Endothelial cell of hepatic sinusoid (primary cell): ENCODE results near the gene SLC9A6.
"Not testable (repeated sequence)": the region's sequence is repeated elsewhere in the genome, so short reads cannot be mapped to it uniquely, and the experiment has no call there.

ENCODE experiments used
- in situ Hi-C: cut with HindIII; loops from 2 replicates; pipeline ENCODE4 v1.10.0; 2017; ENCODE audit warnings: low sequenced_read_pairs

Gene SLC9A6

DNA sequence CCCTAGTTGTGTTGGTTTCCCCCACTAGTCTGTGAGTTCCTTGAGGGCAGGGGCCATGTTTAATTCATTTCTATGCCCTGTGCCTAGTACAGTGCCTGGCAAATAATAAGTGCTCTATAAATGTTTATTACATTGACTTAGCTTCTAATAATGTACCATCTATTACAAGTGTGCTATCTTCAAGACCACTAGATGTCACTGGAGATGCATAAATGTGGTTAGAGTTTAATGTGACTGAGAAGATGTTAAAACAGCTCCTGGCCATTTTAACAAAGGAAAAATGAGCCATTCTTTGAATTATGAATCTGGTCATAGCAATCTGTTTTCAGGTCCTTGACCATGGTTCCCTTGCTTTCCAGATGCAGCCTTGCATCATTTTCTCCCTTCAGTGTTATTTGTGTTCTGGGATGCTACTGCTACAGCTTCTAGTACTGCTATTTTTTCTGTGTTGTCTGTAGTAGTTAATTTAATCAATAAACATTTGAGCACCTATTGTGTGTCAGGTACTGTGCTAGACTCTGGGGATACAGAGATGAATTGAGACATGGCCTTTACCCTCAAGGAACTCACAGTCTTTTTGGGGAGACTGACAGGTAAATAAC is 43.2 kb downstream of the SLC9A6 start:
- in situ Hi-C loops = loop anchor here (5.0 to 10.0 kb wide), 2 partner anchors 134 to 176 kb away; no protein-coding TSS in a partner anchor

DNA sequence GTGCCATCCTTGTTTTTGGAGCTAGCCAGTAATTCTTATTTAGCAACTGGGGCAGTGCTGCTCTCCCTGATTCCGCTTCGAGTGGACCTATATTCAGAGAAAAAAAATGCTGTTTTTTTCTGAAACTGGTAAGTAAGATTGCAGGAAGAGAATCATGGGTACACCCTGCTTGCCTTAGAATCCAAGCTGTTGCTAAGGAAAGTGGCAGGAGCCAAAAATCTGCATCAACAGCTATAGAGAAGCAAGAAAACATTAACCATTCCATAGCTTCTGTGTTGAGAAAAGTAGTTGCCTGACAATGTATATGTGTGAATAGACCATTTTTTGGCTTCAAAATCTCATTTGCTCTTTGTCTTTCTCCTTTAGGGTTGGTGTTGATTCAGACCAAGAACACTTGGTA is 44.5 kb downstream of the SLC9A6 start:
- in situ Hi-C loops = loop anchor here (5.0 to 10.0 kb wide), 2 partner anchors 133 to 175 kb away; no protein-coding TSS in a partner anchor

DNA sequence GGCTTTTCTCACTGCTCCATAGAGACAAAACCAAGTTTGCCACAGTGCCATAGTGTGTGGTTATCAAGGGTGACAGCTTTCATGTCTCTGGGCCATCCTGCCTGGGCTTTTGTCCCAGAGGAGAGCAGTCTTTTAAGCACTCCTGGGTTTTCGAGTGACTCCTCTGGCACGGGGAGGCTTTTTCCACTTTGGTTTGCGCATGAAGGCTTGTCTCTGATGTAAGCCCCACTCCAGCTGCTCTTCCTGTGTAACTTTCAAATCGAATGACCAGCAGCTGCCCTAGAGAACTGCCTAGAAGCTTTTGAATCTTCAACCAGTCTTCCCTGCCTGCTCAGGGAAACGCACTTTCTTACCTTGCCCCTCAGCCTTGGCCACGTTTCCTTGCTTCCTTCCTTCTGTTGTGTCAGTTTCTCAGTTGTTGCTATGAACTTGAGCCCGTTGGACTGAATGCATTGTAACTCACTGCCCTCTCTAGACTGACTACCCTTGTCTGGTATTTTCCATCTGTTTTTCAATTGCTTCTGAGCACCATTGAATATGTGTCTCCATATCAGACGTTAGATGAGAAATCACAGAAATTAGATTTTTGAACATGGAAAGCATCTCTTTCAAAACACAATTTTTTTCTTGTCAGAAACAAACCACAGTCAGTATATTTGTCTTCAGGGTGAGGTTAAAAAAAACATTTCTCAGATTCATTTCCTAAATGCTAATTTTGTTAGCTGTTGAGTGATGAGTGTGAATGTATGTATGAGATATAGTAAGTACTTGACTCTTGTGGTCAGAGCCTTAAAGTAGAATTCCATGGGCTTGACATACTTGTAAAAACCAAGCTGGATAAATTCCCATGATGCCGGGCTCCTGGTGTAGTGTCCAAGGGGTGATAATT is 45.3 kb downstream of the SLC9A6 start:
- in situ Hi-C loops = no loop called here

DNA sequence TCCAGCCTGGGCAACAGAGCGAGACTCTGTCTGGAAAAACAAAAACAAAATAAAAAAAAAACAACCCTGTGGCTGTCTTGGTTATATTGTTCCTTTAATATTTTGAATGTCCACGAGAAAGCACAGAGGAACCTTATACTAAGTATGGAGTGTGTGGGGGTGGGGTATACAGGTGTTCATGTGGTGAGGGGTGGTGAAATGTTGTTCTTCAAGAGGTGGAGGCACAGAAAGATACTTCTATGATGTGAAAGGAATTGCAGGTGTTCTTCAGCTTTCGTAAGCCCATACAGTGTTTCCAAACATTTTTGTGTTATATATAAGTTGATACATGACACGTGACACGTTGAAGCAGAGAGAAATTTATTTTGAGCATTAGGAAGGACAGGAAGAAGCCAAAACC is 46.4 kb downstream of the SLC9A6 start:
- in situ Hi-C loops = no loop called here

DNA sequence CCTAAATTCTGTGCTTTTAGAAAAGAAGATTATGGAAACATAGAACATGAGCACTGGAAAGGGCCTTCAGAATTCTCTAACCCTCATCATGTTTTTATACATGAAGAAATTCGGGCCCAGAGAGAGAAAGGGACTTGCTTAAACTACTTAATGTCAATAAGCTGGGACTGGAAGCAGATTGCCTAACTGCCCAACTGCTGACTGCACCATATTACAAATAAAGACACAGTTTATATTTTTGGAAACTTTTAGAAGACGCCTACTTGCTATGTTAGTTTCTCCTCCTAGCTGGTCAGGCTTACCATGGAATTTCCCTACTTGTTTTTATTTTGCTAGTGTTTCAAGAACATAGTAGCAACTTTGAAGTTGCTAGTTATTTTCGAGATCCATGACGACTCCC is 47.1 kb downstream of the SLC9A6 start:
- in situ Hi-C loops = no loop called here

DNA sequence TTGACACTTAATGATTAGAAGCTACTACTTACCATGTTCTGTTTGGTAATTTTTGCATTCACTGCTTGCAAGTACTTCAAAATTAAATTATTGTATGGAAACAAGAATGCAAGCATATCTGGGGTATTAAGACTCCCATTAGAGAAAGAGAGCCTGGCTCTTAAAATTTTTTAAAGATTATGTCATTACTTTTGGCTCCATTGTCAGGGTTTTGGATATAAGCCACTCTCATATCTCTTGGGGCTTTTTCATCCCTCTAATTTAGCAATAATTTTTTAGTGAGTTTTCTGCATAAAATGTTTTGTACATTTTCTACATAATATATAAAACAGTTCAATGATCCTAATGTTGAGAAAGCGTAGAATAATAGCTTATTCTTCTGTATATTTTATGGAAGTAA is 49.4 kb downstream of the SLC9A6 start:
- in situ Hi-C loops = no loop called here

DNA sequence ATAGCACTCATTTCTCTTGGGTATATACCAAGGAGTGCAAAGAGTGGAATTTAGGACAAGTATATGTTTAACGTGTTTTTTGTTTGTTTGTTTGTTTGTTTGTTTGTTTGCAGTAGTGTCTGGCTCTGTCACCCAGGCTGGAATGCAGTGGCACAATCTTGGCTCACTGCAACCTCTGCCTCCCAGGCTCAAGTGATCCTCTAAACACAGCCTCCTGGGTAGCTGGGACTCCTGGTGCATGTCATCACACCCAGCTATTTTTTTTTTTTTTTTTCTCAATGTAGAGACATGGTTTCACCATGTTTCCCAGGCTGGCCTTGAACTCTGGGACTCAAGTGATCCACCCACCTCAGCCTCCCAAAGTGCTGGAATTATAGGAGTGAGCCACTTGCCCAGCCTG is 50.4 kb downstream of the SLC9A6 start:
- in situ Hi-C loops = no loop called here

DNA sequence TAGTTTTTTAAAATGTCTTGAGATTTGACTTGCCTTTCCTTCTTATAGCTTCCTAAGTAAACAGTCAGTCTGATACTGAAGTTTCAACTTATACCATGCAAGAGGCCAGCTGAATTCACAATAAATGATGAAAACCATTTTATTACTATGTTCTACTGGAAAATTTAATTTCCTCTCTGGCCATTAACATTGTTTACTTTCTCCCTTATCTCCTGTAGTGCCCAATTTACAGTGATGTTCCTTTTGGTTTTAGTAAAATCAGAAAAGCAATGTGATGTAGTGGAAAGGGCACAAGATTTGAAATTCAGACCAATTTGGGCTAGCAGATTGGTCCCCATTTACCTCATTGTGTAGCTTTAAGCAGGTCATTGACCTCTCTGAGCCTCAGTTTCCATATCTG is 54.2 kb downstream of the SLC9A6 start:
- in situ Hi-C loops = no loop called here

DNA sequence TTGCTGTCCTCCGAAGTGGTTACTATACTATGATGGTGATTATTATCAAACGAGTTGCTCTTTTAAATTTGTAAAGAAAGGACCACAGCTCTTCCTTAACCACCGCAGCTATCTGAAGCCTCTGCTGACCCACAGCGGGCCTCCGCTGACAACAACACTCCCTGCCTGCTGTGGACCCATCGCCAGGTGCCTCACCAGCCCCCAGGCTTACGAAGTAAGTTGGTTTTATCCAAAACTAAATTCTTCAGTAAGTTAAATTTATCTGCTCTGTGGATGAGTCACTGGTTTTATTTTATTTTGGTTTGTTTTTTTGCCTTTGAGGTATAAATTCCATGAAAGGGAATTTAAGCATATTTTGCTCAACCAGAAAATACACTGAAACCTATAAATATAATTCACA is 54.7 kb downstream of the SLC9A6 start:
- in situ Hi-C loops = no loop called here

DNA sequence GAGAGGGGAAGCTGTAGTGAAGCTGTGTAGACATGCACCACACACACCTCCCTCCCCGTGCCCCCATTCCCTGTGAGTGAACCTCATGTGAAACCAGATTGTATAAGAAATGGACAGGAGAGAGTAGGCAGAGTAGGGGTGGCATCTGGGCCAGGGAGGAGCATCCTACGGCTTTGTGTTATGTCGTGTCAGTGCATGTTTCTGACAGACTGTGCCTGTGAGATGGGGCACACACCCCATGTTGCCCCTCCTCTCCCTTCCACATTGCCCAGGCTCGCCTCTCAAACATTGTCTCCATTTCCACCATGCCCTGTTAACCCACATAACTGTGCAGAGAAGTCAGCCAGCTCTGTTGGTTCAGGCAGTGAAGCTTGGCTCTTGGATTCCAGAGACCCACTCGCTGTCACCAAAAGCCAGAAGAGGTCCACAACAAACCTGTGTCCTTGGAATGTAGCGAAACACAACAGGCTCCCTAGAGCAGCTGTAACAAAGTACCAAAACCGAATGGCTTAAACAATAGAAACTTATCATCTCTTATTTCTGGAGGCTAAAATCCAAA is 56.1 kb downstream of the SLC9A6 start:
- in situ Hi-C loops = no loop called here

DNA sequence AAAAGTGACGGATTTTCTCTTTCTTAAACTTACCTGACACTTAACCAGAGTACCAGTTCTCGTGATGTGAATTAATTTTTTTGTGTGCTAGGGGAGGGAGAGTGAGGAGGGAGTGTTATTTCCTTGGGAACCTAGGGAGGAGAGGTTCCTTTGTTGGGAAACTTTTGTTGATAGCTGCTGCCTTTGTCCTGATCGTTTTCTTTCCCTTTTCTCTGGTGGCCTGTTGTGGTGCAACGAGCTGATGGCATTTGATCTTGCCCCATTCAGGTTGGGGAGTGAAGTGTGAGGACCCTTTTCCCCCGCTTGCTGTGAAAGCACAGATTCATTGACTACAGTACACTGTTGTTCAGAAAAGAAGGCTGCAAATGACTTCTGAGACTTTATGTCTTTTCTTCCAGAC is 59.8 kb downstream of the SLC9A6 start:
- in situ Hi-C loops = no loop called here

DNA sequence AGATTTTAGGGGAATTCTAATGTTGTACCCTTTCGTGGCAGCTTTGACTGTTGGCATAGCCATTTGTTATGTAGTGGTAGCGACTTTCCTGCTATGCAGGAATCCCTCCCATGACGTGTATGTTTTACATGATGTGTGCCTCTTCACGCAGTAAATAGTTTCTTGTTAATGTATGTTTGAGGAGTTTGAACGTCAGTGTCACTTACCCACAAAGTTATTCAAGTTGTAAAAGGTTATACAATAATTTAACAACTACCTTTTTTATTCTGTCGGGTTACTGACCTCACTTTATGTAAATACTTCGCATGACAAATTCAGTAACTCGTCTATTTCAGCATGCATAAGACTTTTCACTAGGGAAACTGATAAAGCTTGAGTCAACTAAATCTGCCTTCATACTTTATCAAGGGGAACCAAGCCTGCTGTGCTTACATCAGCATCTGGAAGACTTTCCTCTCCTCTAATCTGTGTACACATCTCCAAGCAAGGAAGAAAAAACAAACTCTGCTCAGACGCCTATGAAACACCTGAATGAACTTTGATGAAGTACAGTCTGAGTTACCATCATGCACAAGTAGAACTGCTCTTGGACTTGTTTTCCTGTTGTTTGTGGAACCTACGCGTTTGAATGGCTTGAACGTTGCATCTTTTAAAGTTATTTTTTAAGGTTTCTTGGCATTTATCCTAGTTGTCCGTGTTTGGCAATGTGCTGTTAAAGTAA is 61.2 kb downstream of the SLC9A6 start:
- in situ Hi-C loops = no loop called here

DNA sequence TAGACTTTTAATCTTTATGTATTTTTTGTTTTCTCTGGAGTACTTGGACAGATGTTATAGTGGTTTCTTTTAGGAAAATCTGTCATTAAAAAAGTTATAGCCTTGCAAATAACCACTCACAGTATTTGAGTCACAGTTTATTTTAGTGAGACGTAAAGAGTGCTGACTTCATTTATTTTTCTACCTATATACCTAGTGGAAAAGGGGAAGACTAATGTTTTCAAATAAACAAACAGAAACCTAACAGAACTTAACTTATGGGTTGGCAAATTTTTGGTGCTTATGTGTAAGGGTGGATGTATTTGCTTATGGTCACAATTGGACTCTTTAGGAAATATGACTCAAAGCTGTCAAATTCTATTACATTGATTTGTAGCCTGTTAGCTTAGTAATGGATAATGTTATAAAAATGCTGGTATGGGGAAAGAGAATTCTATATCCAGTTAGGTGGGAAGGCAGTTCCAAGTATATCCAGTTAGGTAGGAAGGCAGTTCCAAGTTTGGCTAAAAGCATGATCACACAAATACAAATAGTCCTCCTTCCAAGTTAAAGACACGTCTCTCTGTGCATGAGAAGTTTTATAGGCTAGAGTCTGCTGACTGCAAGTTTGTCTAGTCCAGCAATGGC is 61.9 kb downstream of the SLC9A6 start:
- in situ Hi-C loops = no loop called here

DNA sequence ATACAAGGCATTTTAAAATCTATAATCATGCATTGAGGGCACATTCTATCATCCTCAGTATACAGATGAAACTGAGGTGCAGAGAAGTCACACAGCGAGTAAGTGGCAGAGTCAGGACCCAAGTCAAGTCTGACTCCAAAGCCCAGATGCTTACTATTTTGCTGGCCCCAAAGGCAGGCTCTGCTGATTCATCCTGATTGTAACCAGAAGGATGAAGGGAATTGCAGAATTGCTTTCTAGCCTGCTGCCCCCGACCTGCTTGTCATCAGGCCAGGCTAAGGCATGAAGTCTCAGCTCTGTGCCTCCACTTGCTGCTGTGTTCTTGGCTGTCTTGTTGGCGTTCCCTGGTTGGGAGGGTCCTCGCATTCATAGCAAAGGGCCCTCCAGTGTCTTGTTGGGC is 62.7 kb downstream of the SLC9A6 start:
- in situ Hi-C loops = no loop called here

DNA sequence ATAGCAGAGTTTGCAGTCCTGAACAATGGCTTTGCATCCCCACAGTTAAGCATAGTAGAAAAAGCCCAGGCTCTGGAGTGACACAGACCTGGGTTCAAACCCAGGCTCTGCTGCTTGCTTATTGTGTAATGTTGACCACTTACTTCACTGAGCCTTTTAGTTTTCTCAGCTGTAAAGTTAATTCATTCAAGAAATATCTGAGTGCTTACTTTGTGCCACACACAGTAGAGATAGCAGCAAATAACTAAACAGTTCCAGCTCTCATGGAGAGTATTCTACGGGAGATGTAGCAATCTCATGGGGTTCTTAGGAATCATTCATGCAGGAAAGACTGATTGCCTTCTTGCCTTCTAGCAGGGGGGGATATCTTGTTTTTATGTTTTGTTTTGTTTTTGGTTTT is 63.2 kb downstream of the SLC9A6 start:
- in situ Hi-C loops = no loop called here

DNA sequence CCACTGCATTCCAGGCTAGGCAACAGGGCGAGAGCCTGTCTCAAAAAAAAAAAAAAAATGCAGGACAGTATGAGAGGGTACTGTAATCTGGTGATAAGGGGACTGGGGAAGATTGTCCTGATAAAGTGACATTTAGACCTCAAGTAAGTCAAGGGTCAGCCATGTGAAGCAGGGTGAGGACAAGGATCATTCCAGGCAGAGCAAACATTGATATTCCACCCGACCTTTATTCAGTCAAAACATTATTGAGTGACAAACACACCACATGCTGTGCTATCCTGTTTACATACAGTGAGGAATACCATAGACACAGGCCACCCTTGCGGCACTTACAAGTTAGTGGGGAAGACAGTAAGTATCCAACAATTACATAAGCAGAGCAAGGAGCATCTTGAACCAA is 64.4 kb downstream of the SLC9A6 start:
- in situ Hi-C loops = no loop called here

DNA sequence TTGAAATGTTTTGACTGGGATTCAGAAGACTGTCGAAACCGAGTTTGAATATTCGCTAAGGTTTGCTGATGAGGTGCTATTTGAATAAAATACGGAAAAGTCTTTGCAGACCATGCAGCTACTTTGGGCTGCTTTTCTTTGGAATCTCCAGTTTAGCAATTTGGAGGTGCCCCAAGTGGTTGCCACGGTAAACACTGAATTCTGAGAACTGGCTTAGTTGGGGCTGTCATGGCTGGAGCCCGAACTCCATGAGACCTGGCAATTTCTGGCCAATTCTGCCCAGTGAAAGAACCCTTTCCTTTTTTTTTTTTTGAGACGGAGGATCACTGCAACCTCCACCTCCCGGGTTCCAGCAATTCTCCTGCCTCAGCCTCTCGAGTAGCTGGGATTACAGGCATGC is 65.6 kb downstream of the SLC9A6 start:
- in situ Hi-C loops = not testable (repeated sequence)

DNA sequence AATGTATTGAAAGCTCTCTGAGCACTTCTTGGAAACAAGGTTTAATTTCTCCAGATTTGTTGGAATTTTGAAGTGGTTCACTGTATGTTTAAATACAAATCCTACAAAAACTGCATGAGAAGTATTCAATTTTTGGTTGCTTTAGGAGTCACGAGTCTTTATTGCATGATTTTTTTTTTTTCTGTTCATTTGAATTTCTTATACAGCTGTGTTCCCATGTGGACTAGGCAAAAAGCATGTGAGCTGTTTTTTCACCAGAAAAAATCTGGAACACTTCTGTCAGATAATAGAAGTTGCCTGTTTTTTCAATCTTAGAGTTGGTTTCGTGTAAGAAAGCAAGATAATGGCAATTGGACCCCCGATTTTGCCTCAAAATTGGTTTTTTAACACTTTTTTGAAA is 66.4 kb downstream of the SLC9A6 start:
- in situ Hi-C loops = no loop called here

DNA sequence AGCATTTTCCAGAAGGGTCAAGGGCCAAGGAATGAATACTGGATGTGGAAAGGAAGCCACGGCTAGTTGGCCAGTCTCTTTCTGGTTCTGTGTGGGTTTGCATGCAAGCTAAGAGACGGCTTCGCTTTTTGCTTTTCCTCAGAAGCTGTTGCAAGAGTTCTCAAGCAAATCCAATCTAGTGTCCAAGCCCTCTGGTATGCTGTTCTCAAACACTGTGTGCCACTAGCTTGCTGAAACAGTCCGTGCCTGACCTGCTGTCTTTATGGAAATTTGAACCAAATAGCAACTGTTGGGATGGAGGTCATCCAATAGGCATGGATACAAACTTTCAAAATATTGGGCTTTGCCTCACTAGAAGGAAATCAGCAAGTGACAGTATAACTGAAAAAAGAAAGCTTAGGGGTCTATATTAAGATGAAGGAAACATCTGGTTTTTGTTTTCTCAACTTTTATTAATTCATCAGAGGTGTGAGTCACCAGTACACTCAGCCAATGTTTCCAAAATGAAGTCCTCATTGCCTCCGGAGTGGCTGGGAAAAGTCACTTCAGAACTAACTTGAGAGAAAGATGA is 70.5 kb downstream of the SLC9A6 start:
- in situ Hi-C loops = no loop called here

DNA sequence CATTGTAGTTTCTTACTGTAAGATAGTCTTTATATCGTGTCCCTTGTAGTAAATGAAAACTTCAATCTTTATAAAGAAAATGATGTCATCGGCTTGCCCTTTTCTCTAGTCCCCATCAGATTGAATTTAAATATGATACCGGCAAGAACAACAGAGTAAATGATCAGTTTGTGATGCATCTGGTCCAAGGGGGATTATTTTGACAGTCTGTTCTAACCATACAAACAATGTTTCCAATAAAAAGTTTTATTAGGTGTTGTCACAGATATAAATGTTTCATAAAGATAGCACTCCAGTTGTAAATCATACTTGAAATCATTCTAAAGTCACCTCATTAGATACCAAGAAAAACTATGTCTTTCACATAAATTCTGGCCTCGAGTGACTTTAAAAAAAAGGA is 72.3 kb downstream of the SLC9A6 start:
- in situ Hi-C loops = no loop called here

DNA sequence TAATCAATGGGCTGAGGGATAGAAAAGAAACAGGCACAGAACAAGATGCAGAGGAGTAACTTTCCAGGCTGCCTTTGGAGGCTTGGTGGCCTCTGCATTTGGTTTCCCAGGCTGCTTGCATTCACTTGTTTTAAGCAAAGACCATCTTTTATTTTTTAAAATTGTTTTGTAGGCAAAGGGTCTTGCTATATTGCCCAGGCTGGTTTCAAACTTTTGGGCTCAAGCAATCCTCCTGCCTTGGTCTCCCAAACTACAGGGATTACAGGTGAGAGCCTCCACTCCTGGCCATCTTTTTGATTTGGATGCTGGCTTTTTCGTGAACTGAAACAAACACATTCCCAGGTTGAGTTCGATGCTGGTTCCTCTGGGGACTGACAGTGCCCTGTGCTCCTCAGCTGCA is 74.1 kb downstream of the SLC9A6 start:
- in situ Hi-C loops = no loop called here
